Gastrocnemius medialis (tissue), 4 donors: ENCODE results near the gene WDR20.

ENCODE experiments used
- POLR2A ChIP-seq, 2 donors: fragments of 450-650 bp; IDR thresholded peaks; one replicate each; pipeline ENCODE4 v1.6.1; 2017; ENCODE audit warnings: antibody characterized with exemption in 2 of 2, mild to moderate bottlenecking in 2 of 2, moderate library complexity in 2 of 2
- TF ChIP-seq, protein P1 (sequence below), 5 experiments: fragments of 450-650 bp in 3 of 5; fragments of 200-600 bp in 2 of 5; sonication (generic) in 2 of 5; IDR thresholded peaks in 4 of 5; conservative IDR thresholded peaks in 1 of 5; 1 replicate in 4 of 5; 2 replicates in 1 of 5; pipeline ENCODE4 v1.5.1; 2016 to 2019; ENCODE audit warnings: antibody characterized with exemption in 5 of 5, mild to moderate bottlenecking in 3 of 5, moderate library complexity in 3 of 5

DNA sequence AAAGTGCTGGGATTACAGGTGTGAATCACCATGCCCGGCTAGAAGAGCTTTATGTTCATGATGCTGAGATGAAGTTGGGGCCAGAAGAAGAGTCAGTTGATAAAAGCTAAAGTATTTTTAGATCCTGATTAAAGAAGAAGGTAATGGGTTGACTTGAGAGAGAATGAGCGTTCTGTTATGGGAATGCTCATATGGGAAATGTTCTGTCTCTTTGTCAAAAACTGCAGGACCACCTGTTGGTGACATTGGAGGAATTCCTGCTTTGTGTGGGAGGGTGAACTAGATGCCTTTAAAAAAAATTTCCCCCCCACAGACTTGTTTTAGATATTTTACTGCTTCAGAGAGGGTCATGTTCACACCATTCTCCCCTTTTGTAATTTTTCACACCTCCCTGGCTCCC is 6.7 kb downstream of the WDR20 start:
- TF ChIP-seq, protein P1, sequence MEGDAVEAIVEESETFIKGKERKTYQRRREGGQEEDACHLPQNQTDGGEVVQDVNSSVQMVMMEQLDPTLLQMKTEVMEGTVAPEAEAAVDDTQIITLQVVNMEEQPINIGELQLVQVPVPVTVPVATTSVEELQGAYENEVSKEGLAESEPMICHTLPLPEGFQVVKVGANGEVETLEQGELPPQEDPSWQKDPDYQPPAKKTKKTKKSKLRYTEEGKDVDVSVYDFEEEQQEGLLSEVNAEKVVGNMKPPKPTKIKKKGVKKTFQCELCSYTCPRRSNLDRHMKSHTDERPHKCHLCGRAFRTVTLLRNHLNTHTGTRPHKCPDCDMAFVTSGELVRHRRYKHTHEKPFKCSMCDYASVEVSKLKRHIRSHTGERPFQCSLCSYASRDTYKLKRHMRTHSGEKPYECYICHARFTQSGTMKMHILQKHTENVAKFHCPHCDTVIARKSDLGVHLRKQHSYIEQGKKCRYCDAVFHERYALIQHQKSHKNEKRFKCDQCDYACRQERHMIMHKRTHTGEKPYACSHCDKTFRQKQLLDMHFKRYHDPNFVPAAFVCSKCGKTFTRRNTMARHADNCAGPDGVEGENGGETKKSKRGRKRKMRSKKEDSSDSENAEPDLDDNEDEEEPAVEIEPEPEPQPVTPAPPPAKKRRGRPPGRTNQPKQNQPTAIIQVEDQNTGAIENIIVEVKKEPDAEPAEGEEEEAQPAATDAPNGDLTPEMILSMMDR (IDR thresholded peaks at IDR 0.05 in 4 of 5, conservative IDR thresholded peaks at IDR 0.05 in 1 of 5), result no peak
- no peak for TF ChIP-seq POLR2A (IDR thresholded peaks at IDR 0.05)
